Fibroblast of lung (primary cell): ENCODE data around the gene CENPN. TPM values are rescaled to one million over a fixed set of nuclear protein-coding genes. Genes with fewer than 3 reads are reported as not detected.
A peak's percentile ranks its signal among the peaks of the same experiment; 100 is the strongest.

ENCODE experiments used
- DNase-seq, 2 donors: peaks; one replicate each; pipeline versions ENCODE4 v3.0.0 to v3.0.0-alpha.2; 2010; ENCODE audit warnings: low read depth in 2 of 2
- H2AFZ ChIP-seq: 2 replicates; pipeline ENCODE4 v1.5.1; 2012; ENCODE audit warnings: low read length, control low read depth, inconsistent platforms
- H3K27ac ChIP-seq: 2 replicates; pipeline ENCODE4 v1.5.1; 2011; ENCODE audit warnings: low read length, control low read depth; ENCODE audit not compliant: insufficient read depth
- H3K27me3 ChIP-seq: 2 replicates; pipeline ENCODE4 v1.5.1; 2011; ENCODE audit warnings: mild to moderate bottlenecking, low read length; ENCODE audit not compliant: control insufficient read depth, insufficient read depth
- H3K36me3 ChIP-seq: 2 replicates; pipeline ENCODE4 v1.5.1; 2011; ENCODE audit warnings: low read length; ENCODE audit not compliant: control insufficient read depth, insufficient read depth
- H3K4me1 ChIP-seq: 2 replicates; pipeline ENCODE4 v1.5.1; 2011; ENCODE audit warnings: low read length; ENCODE audit not compliant: control insufficient read depth, insufficient read depth; ENCODE audit errors: extremely low read depth
- H3K4me2 ChIP-seq: 2 replicates; pipeline ENCODE4 v1.5.1; 2011; ENCODE audit warnings: low read length, control low read depth; ENCODE audit not compliant: insufficient read depth; ENCODE audit errors: extremely low read depth
- H3K4me3 ChIP-seq, 4 experiments: fragments of 200-600 bp in 1 of 4; sonication (generic) in 1 of 4; replicated peaks in 1 of 4; 2 replicates each; pipeline ENCODE4 v1.5.1; 2011 to 2016; ENCODE audit warnings: low read length in 4 of 4, low read depth in 3 of 4, mild to moderate bottlenecking in 3 of 4, control low read depth in 2 of 4, inconsistent platforms in 1 of 4, mixed read lengths in 1 of 4; ENCODE audit not compliant: insufficient read depth in 1 of 4; ENCODE audit errors: control extremely low read depth in 1 of 4
- H3K79me2 ChIP-seq: 2 replicates; pipeline ENCODE4 v1.5.1; 2012; ENCODE audit warnings: mild to moderate bottlenecking, low read length, inconsistent platforms; ENCODE audit not compliant: control insufficient read depth, insufficient read depth
- H3K9ac ChIP-seq: 2 replicates; pipeline ENCODE4 v1.5.1; 2011; ENCODE audit warnings: mild to moderate bottlenecking, low read length, control low read depth; ENCODE audit not compliant: insufficient read depth
- H3K9me3 ChIP-seq: 2 replicates; pipeline ENCODE4 v1.5.1; 2012; ENCODE audit warnings: low read depth, low read length; ENCODE audit not compliant: control insufficient read depth, insufficient read depth
- H4K20me1 ChIP-seq: 2 replicates; pipeline ENCODE4 v1.5.1; 2011; ENCODE audit warnings: low read length; ENCODE audit not compliant: control insufficient read depth, insufficient read depth; ENCODE audit errors: extremely low read depth
- EZH2 ChIP-seq: IDR thresholded peaks from 2 replicates; pipeline ENCODE4 v1.5.1; 2012; ENCODE audit warnings: low read length, control low read depth, mild to moderate bottlenecking; ENCODE audit errors: missing control alignments
- polyA plus RNA-seq, 2 donors: library from polyadenylated mRNA; depleted of rRNA in 1 of 2; stranded (reverse) in 1 of 2; unstranded in 1 of 2; fragments of >200 nt; gene quantifications; 2 replicates each; pipeline ENCODE4 v1.2.1, GENCODE V29; 2011 to 2012; ENCODE audit warnings: missing spikeins in 1 of 2
- total RNA-seq: library from RNA; depleted of rRNA; stranded (reverse); fragments of >200 nt; gene quantifications from 2 replicates; pipeline ENCODE4 v1.2.1, GENCODE V29; 2014
- TF ChIP-seq, protein P1 (sequence below), 2 donors: IDR thresholded peaks in 1 of 2; conservative IDR thresholded peaks in 1 of 2; 1 replicate in 1 of 2; 2 replicates in 1 of 2; pipeline ENCODE4 v1.5.1; 2011 to 2012; ENCODE audit warnings: low read length in 2 of 2, control low read depth in 1 of 2, inconsistent platforms in 1 of 2, low read depth in 1 of 2, mild to moderate bottlenecking in 1 of 2

The CENPN gene
- total and polyA plus RNA-seq, 2 donors (not counting 1 experiment from before 2014, with no cell fraction given): 19.5 to 33.8 TPM

DNA sequence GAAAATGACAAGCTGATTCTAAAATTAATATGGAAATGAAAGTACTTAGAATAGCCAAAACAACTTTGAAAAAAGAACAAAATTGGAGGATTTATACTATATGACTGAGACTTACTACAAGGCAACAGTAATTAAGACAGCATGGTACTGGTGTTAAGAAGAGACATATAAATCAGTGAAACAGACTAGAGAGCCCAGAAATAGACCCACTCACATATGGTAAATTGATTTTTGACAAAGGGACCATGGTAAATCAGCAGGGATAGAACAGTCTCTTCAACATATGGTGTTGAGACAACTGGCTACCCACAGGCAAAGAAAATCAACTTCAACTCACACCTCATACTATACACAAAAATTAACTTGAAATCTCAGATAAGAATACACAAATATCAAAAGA is 13.2 kb upstream of the CENPN start:
- Histone ChIP-seq H3K9ac (no peak overlapping the region), H4K20me1 (no peaks in the 10 kb centered on the region), H3K9me3 (no peaks in the 10 kb centered on the region), H3K79me2 (peaks cover 73% of the 10 kb centered on the region), H3K4me3 (peak overlapping the region in 1 of 4 experiments; percentile 49), H3K4me1 (peaks cover 10% of the 10 kb centered on the region), H3K27ac (peak overlapping the region; percentile 62), H3K27me3 (no peaks in the 10 kb centered on the region), H3K4me2 (peak overlapping the region; percentile 54), H3K36me3 (peaks cover 1% of the 10 kb centered on the region), H2AFZ (no peak overlapping the region)
- TF ChIP-seq EZH2: no peak
- TF ChIP-seq, protein P1, sequence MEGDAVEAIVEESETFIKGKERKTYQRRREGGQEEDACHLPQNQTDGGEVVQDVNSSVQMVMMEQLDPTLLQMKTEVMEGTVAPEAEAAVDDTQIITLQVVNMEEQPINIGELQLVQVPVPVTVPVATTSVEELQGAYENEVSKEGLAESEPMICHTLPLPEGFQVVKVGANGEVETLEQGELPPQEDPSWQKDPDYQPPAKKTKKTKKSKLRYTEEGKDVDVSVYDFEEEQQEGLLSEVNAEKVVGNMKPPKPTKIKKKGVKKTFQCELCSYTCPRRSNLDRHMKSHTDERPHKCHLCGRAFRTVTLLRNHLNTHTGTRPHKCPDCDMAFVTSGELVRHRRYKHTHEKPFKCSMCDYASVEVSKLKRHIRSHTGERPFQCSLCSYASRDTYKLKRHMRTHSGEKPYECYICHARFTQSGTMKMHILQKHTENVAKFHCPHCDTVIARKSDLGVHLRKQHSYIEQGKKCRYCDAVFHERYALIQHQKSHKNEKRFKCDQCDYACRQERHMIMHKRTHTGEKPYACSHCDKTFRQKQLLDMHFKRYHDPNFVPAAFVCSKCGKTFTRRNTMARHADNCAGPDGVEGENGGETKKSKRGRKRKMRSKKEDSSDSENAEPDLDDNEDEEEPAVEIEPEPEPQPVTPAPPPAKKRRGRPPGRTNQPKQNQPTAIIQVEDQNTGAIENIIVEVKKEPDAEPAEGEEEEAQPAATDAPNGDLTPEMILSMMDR (conservative IDR thresholded peaks at IDR 0.05 in 1 of 2, IDR thresholded peaks at IDR 0.05 in 1 of 2; ENCODE audit: low read depth in 1 of 2, low read length in 2 of 2): no peak
- DNase-seq: no peak

DNA sequence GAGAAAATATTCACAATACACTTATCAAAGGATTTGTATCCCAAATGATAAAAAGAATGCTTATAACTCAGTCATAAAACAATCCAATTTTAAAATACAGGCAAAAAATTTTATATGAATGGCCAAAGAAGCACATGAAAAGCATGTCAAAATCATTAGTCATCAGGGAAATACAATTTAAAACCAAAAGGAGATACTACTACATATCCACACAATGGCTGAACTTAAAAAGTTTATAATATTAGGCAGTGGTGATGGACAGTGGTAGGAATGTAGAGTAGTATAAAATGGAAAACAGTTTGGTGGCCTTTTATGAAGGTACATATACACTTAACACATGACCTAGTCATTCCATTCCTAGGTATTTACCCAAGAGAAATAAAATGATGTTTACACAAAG is 12.6 kb upstream of the CENPN start:
- DNase-seq: peak; percentile 11 to 55
- TF ChIP-seq, protein P1 (conservative IDR thresholded peaks at IDR 0.05 in 1 of 2, IDR thresholded peaks at IDR 0.05 in 1 of 2; ENCODE audit: low read depth in 1 of 2, low read length in 2 of 2): no peak
- TF ChIP-seq EZH2: no peak
- H3K79me2 ChIP-seq: peaks cover 73% of the 10 kb centered on the region
- no peaks in the 10 kb centered on the region for H4K20me1 ChIP-seq
- no peak overlapping the region for H3K27ac ChIP-seq
- no peaks in the 10 kb centered on the region for H3K9me3 ChIP-seq
- no peak overlapping the region for H2AFZ ChIP-seq
- peaks cover 10% of the 10 kb centered on the region for H3K4me1 ChIP-seq
- no peak overlapping the region for H3K9ac ChIP-seq
- no peaks in the 10 kb centered on the region for H3K27me3 ChIP-seq
- H3K4me2 ChIP-seq: no peak overlapping the region
- peaks cover 1% of the 10 kb centered on the region for H3K36me3 ChIP-seq
- H3K4me3 ChIP-seq: no peak overlapping the region

DNA sequence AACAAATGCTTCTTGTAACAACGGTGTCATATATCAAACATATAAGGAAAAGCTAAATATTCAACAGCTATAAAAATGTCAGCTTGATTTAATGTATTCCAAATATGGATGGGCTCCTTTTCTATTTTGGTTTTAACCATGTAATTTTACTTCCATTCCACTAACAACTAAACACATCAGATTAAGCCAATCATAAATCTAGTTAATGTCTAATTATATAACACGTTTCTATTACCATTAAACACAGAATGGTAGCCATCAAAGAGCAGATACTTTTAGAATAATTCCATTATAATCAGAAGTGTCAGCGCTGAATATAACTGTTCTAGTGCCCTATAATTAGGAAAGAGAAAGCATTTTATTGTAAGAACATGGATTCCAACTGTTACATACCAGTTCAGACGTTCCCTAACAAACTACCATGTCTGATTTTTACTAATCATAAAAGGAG is 10.3 kb upstream of the CENPN start:
- Histone ChIP-seq H3K27ac (no peak overlapping the region), H3K4me2 (peak overlapping the region; percentile 9), H3K9ac (no peak overlapping the region), H3K9me3 (no peaks in the 10 kb centered on the region), H3K79me2 (peaks cover 82% of the 10 kb centered on the region), H3K4me3 (peak overlapping the region in 1 of 4 experiments; percentile 28), H4K20me1 (no peaks in the 10 kb centered on the region), H3K27me3 (no peaks in the 10 kb centered on the region), H3K4me1 (peaks cover 10% of the 10 kb centered on the region), H3K36me3 (no peaks in the 10 kb centered on the region), H2AFZ (no peak overlapping the region)
- no peak for TF ChIP-seq EZH2
- TF ChIP-seq, protein P1 (conservative IDR thresholded peaks at IDR 0.05 in 1 of 2, IDR thresholded peaks at IDR 0.05 in 1 of 2; ENCODE audit: low read depth in 1 of 2, low read length in 2 of 2): no peak
- peak in 1 of 2 donors; percentile 1 for DNase-seq
